Measurements from ENCODE around the gene ZBTB12. TPM values are rescaled to one million over a fixed set of nuclear protein-coding genes. Genes with fewer than 3 reads are reported as not detected.
"Not testable (repeated sequence)": the region's sequence is repeated elsewhere in the genome, so short reads cannot be mapped to it uniquely, and the experiment has no call there.

Gene ZBTB12
- total and polyA plus RNA-seq, 2 of the 4 experiments (the other 2 are of a cell fraction), result 2.0 to 8.5 TPM

- H4K20me1 ChIP-seq (ENCODE audit: insufficient read depth, low read length); H2BK5ac ChIP-seq (ENCODE audit: low read depth, low read length, poor library complexity, severe bottlenecking); H2BK120ac ChIP-seq (ENCODE audit: low read depth, low read length); dilution Hi-C loops (cut with HindIII; ENCODE audit: low sequenced_read_pairs, unreplicated experiment); in situ Hi-C loops (cut with MboI; ENCODE audit: low sequenced_read_pairs); H2AK9ac ChIP-seq (replicated peaks; ENCODE audit: low read depth, low read length, poor library complexity); intact Hi-C loops (cut with micrococcal nuclease); H3K23ac ChIP-seq (ENCODE audit: low read depth, low read length); H2BK20ac ChIP-seq (ENCODE audit: low read depth, low read length); H2AK5ac ChIP-seq (ENCODE audit: low read depth, low read length); H3K4me2 ChIP-seq (ENCODE audit: low read depth, low read length); H3K27ac ChIP-seq (ENCODE audit: insufficient read depth, low read length); H3K9me3 ChIP-seq (ENCODE audit: control insufficient read depth, insufficient read depth, low read length); H2BK15ac ChIP-seq (ENCODE audit: low read depth, low read length); H3K4ac ChIP-seq (ENCODE audit: low read depth, low read length); H3K9me1 ChIP-seq (ENCODE audit: insufficient read depth, low read length); POLR2A ChIA-PET (ENCODE audit: unreplicated experiment); H3K27me3 ChIP-seq (ENCODE audit: control insufficient read depth, insufficient read depth, low read length); H3K56ac ChIP-seq (ENCODE audit: extremely low read depth, insufficient read depth, low read length); H3K4me1 ChIP-seq (ENCODE audit: control insufficient read depth, insufficient read depth, low read length); H4K5ac ChIP-seq (ENCODE audit: low read depth, low read length); H3K4me3 ChIP-seq (ENCODE audit: insufficient read depth, low read depth, low read length); CTCF ChIA-PET; H3K18ac ChIP-seq (ENCODE audit: low read depth, low read length); ATAC-seq (ENCODE audit: low read depth); BruUV-seq (replicated peaks); H4K91ac ChIP-seq (ENCODE audit: insufficient read depth, low read depth, low read length); H4K8ac ChIP-seq (ENCODE audit: low read depth in 2 of 2, low read length in 2 of 2); H3K9ac ChIP-seq (ENCODE audit: low read depth, low read length); H3K14ac ChIP-seq (replicated peaks; ENCODE audit: low read depth, low read length); H2AFZ ChIP-seq (replicated peaks; ENCODE audit: low read length, poor library complexity); DNase-seq: not testable (repeated sequence)
- 90% methylated on average over 2 of the region's 8 CpGs; no CpG with 5 or more reads in 1 of the 2 experiments for WGBS, 2 experiments (ENCODE audit: extremely low coverage in 2 of 2, insufficient read length in 1 of 2)
- H3K36me3 ChIP-seq (ENCODE audit: control insufficient read depth, insufficient read depth, low read length), result peaks cover 23% of the 10 kb centered on the region
- peaks cover 7 to 14% of the 10 kb centered on the region in 2 experiments; a peak in 2 of 4 replicates for H3K79me1 ChIP-seq (ENCODE audit: low read depth in 1 of 2, low read length in 2 of 2)
These were observed 44.1 kb downstream of the ZBTB12 start for GRCh38 chr6:31857774-31858173.

GRCh38 chr6:31851980-31852718, 49.7 kb downstream of the ZBTB12 start:
- H3K27me3 ChIP-seq (ENCODE audit: control insufficient read depth, insufficient read depth, low read length); CTCF ChIA-PET; H3K36me3 ChIP-seq (ENCODE audit: control insufficient read depth, insufficient read depth, low read length); H3K9me3 ChIP-seq (ENCODE audit: control insufficient read depth, insufficient read depth, low read length); H3K27ac ChIP-seq (ENCODE audit: insufficient read depth, low read length); H4K20me1 ChIP-seq (ENCODE audit: insufficient read depth, low read length); H2AK5ac ChIP-seq (ENCODE audit: low read depth, low read length); dilution Hi-C loops (cut with HindIII; ENCODE audit: low sequenced_read_pairs, unreplicated experiment); H3K23ac ChIP-seq (ENCODE audit: low read depth, low read length); H2AK9ac ChIP-seq (replicated peaks; ENCODE audit: low read depth, low read length, poor library complexity); H3K9ac ChIP-seq (ENCODE audit: low read depth, low read length); H4K5ac ChIP-seq (ENCODE audit: low read depth, low read length); DNase-seq; H3K9me1 ChIP-seq (ENCODE audit: insufficient read depth, low read length); H4K8ac ChIP-seq (ENCODE audit: low read depth in 2 of 2, low read length in 2 of 2); H3K4me3 ChIP-seq (ENCODE audit: insufficient read depth, low read depth, low read length); POLR2A ChIA-PET (ENCODE audit: unreplicated experiment); H3K4ac ChIP-seq (ENCODE audit: low read depth, low read length); ATAC-seq (ENCODE audit: low read depth); H3K4me2 ChIP-seq (ENCODE audit: low read depth, low read length); BruUV-seq (replicated peaks); H2AFZ ChIP-seq (replicated peaks; ENCODE audit: low read length, poor library complexity); H2BK15ac ChIP-seq (ENCODE audit: low read depth, low read length); H2BK20ac ChIP-seq (ENCODE audit: low read depth, low read length); H3K18ac ChIP-seq (ENCODE audit: low read depth, low read length); H3K14ac ChIP-seq (replicated peaks; ENCODE audit: low read depth, low read length); H2BK120ac ChIP-seq (ENCODE audit: low read depth, low read length); H2BK5ac ChIP-seq (ENCODE audit: low read depth, low read length, poor library complexity, severe bottlenecking); H3K56ac ChIP-seq (ENCODE audit: extremely low read depth, insufficient read depth, low read length); H3K4me1 ChIP-seq (ENCODE audit: control insufficient read depth, insufficient read depth, low read length); H4K91ac ChIP-seq (ENCODE audit: insufficient read depth, low read depth, low read length); in situ Hi-C loops (cut with MboI; ENCODE audit: low sequenced_read_pairs); H3K79me1 ChIP-seq (ENCODE audit: low read depth in 1 of 2, low read length in 2 of 2); intact Hi-C loops (cut with micrococcal nuclease): not testable (repeated sequence)
- WGBS, 2 experiments (ENCODE audit: extremely low coverage in 2 of 2, insufficient read length in 1 of 2), result 86% methylated on average over 12 of the region's 35 CpGs; no CpG with 5 or more reads in 1 of the 2 experiments

All from IMR-90 (cell line).